ENCODE data around the gene AK9.
A peak's percentile ranks its signal among the peaks of the same experiment; 100 is the strongest.
"Not testable (repeated sequence)": the region's sequence is repeated elsewhere in the genome, so short reads cannot be mapped to it uniquely, and the experiment has no call there.

Gene AK9

DNA sequence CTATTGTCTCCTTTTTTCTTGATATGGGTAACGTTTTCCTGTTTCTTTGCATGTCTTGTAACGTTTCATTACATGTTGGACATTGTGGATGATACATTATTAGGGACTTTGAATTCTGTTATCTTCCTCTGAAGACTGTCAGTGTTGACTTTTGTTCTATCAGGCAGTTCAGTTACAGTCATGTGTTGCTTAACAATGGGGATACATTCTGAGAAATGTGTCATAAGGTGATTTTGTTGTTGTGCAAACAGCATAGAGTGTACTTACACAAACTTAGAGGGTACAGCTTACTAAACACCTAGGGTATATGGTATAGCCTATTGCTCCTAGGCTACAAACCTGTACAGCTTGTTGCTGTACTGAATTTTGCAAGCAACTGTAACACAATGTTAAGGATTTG is 64.7 kb downstream of the AK9 start:
- DNase-seq (ENCODE audit: low read depth in 2 of 2): no peak

DNA sequence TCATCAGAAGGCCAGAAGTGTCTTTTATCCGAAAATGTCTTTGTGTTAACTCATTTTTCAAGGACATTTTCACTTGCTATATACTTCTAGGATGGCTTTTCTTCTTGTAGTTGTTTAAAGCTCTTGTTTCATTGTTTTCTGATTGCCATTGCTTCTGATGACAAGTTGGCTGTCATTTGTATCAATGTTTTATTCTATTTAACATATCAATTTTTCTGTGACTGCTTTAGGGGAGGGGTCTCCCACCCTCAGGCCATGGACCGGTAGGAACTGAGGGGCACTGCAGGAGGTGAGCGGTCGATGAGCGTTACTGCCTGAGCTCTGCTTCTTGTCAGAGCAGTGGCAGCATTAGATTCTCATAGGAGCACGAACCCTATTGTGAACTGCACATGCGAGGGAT is 65.8 kb downstream of the AK9 start:
- DNase-seq (ENCODE audit: low read depth in 2 of 2): no peak

DNA sequence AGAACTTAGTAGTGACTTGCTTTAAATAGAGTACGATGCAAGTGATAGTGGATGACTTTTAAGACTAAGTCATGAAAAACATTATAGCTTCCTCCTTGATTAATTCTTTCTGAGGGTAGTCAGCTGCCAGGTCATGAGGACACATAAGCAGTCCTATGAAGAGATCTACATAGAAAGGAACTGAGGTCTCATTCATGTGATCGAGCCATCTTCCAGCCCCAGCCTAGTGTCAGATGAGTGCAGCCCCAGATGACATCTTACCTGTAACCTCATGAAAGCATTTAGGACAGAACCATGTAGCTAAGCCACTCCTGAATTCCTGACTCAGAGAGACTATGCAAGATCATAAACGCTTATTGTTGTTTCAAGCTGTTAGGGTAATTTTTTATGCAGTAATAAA is 67.7 kb downstream of the AK9 start:
- no peak for DNase-seq (ENCODE audit: low read depth in 2 of 2)

DNA sequence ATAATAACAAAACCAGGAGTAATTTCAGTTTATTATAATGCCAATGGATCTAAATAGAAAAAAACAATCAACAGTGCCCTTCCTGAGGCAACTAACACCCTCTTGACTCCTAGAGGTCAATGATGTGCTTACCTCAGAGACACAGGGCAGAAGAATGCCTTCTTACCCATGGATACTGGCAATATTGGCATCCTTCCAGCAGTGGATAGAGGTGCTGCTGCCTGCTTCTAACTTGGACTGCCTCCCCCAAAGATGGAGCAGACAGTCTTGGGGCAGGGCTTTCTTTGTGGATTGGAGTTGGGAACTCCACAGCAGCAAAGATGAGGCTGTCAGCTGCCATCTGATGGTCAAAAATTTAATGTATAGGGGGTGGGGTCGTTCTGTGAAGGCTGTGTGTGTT is 78.7 kb downstream of the AK9 start:
- no peak for DNase-seq (ENCODE audit: low read depth in 2 of 2)

DNA sequence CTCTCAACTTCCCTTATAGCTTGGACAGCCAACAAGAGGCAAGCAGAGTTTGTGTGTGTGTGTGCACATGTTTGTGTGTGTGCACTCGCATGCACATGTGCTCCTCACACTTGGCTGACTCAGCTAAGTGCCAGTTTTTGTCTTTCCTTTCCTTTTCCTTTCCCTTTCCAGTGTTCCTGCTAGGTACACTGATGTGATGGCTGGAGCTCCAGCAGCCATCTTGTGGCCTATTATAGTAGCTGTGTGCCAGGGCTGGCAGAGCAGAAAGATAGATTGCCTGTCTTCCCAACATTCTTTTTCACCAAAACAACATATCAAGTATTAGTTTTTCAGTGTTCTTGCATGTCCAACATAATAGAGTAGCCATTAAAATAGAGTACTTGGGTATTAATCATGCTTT is 79.5 kb downstream of the AK9 start:
- DNase-seq (ENCODE audit: low read depth in 2 of 2): no peak

DNA sequence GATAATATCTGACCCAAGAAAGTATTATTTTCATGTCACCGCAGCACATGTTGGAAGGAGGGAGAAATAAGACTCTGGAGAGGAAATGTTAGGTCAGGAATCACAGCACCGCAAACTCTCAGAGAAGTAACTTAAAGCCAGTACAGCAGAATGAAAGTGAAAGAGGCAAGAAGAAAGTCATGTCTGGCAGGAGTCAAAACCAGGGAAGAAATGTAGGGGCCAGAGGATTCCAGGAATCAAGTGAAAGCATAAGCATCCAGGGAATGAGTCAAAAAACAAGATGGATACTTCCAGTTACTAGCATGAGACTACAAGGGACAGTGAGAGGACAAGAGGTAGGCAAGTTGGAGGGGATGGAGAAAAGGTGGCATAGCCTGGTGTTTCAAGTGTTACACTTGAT is 80.4 kb downstream of the AK9 start:
- DNase-seq (ENCODE audit: low read depth in 2 of 2): no peak

DNA sequence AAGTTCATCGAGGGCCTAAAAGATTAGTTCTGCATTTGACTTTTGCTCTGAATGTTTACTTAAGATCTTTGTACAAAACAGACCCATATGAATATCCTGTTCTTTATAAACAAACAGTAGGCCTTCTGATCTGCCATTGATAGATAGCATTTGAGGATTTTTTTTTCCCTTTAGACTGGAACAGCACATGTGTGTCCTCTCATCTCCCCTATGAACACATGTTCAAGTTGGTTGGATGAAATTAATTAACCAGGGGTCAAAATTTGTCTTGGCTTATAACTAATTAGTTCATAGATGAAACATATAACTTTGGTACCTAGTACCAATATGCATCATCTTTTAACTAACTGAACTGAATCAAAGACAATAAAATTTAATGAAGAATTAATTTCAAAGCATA is 81.3 kb downstream of the AK9 start:
- no peak for DNase-seq (ENCODE audit: low read depth in 2 of 2)

DNA sequence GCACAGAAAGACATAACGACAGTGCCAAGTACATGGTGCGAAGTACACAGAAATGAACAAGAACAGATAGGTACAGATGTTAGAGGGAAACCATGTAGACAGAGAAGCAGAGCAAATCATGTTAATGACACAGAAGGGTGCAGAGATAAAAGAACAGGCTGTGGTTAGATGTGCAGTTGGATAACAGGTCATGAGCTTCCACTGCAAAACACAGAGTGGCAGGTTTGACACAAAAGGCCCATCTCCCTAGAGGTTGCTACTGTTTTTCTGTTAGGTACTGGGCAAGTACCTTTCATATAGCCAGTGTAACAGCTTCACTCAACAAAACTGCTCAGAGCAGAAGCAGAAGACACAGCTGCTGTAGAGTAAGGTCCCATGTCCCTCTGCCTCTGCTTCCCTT is 84.6 kb downstream of the AK9 start:
- DNase-seq (ENCODE audit: low read depth in 2 of 2): no peak

DNA sequence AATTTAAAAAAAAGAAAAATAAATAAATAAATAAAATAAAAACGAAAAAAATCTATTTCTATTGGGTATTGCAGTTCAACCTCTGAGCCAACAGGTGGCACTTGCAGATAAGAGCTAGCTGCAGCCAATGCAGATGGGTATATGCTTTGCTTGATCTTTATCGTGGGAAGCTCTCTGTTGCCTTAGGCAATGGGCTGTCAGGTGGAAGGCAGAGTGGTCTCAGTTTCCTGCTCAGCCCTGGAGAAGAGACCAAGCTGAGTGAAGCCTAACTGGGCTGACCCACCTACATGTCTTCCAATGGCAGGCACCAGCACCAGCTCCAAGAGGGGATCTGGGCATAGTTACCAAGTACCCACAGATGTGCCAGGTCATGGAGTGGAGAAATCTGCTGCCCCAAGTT is 95.0 kb downstream of the AK9 start:
- no peak for DNase-seq (ENCODE audit: low read depth in 2 of 2)

DNA sequence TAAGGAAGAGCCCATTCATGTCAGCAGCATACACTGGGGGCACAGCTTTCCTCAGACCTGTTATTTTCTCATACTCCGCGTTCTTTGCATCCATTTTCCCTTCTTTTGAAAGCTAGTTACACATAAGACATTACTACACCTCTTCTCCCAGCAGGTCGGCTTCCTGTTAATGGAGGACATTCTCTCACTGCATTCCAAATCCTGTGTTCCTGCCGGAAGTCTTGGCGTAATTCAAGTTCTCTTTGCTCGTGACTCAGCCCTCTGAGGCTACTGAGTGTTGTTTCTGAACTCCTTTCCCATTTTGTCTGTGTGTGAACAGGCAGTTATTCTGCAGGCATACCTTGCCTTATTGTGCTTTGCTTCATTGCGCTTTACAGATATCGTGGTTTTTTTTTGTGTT is 110.5 kb downstream of the AK9 start:
- no peak for DNase-seq (ENCODE audit: low read depth in 2 of 2)

DNA sequence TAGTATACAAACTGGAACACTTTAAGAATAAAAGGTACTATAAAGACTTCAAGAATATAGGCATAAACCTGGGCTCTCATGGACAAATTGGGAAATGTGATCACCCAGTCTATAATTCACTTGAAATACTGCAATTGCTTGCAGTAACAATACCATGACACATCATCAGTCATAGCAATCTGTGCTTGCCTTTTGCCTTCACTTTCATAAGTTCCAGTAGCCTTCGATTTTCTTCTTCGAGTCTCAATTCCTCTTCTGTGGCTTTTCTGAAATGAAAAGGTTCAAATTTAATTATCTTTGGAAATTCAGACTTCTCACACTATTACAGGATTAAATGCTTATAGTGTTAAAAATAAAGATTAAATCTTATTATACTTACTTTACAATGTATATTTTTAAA is 111.6 kb downstream of the AK9 start:
- DNase-seq (ENCODE audit: low read depth in 2 of 2): no peak

DNA sequence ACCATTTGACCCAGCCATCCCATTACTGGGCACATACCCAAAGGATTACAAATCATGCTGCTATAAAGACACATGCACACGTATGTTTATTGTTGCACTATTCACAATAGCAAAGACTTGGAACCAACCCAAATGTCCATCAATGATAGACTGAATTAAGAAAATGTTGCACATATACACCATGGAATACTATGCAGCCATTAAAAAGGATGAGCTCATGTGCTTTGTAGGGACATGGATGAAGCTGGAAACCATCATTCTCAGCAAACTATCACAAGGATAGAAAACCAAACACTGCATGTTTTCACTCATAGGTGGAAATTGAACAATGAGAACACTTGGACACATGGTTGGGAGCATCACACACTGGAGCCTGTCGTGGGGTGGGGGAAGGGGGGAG is 121.1 kb downstream of the AK9 start:
- DNase-seq (ENCODE audit: low read depth in 2 of 2): not testable (repeated sequence)

DNA sequence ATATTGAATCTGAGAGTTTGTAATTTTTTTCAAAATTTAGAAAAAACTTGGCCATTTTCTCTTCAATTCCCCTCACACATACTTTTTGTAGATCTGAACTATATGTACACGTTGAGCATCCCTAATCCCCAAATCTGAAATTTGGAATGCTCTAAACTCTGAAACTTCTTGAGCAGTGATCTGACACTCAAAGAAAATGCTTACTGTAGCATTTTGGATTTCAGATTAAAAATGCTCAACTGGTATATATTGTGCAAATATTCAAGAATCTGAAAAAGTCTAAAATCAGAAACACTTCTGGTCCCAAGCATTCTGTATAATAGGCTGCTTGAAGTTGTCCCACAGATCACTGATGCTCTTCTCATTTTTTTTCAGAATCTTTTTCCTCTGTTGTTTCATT is 129.2 kb downstream of the AK9 start:
- no peak for DNase-seq (ENCODE audit: low read depth in 2 of 2)

DNA sequence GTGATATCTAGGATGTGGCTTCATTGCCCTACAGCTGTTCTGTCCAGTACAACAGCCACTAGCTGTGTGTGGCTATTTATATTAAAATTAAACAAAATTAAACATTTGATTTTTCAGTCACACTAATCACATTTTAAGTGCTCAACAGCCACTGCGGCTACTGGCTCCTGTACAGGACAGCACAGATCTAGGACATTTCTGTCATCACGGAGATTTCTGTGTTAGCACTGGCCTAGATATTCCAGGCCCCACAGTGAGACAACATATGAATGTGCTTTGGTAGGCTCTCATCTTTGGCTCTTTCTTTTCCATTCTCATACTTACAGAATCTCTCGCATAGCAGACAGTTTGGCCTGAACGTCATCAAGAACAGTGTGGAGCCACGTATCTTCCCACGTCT is 159.6 kb downstream of the AK9 start:
- no peak for DNase-seq (ENCODE audit: low read depth in 2 of 2)

DNA sequence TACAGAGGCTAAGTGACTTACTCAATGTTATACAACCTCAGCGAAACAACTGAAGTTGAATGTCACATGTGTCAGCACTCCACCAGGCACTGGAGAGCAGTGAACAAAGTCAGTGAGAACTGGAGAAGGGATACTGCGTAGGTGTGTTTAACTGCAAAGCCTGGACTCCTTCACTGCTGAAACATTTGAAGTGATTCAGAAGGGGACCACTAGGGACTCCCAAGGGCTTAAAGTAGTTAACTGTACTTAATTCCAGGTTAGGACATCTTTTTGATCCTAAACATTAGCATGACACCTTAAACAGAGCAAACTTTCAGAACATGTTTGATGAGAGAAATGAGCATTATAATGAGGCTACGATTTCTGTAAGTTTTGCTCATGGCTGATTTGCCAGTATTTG is 163.0 kb downstream of the AK9 start:
- DNase-seq (ENCODE audit: low read depth in 2 of 2): no peak

DNA sequence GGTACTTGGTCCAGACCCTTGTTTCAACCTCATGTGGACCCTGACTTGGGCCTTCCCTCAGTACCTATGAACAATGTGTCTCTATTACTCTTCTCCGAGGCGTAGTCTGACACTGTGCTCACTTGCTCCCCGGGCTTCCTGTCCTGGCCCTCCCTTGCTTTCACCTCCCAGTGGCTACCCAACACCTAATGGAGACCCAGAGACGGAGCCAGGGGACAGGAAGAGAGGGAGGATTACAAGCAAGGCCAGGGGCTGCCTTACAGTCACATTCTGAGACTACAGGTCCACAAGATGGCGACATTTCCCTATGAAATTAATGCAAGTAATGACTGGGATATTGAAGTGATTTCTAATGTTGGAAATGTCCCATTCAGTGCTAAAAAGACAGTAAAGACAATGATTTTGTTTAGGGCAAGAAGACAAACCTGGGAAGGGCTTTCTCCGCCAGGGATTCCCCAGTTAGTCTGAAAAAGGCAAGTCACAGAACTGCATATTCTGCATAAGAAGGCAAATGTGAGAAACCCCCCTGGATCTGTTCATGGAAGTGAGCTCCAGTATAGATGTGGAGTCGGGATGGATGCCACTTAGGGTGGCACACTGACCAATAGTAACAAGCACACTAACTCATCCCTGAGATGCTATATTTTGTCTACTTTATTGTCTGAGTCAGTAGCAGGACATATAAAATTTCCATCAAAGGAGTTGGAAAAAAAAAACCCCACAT is 163.9 kb downstream of the AK9 start:
- DNase-seq (ENCODE audit: low read depth in 2 of 2): peak; percentile 1 to 24

DNA sequence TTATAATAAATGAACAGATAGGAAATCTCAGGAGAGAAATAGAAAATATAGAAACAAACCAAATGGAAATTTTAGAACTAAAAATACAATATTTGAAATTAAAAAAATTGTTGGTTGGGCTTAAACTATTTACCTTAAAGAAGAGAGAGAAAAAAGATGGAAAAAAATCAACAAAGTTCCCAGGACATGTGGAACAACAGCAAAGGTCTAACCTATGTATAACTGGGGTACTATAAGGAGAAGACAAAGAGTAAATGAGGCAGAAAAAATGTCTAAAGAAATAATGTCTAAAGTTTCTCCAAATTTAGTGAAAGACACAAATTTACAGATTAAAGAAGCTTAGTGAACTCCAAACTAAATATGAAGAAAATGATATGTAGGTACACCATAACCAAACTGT is 166.9 kb downstream of the AK9 start:
- no peak for DNase-seq (ENCODE audit: low read depth in 2 of 2)

DNA sequence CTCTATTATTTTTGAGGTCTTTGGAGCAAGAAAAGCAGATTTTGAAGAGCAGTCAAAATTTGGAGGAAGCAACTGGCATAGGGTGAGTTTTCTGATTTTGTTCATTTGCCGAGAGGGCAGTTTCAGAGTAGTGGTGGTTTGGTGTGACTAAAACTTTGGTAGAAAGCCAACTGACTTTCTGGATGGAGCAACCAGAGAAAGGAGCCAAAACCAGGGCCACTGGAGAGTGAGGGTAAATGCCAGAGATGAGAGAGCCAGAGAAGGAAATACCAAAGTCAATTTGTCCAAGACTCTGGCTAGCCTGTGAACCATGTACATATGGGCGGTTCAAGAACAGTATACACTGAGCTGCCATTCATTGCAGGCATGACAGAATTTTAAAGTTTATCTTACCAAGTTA is 167.5 kb downstream of the AK9 start:
- DNase-seq (ENCODE audit: low read depth in 2 of 2): no peak

DNA sequence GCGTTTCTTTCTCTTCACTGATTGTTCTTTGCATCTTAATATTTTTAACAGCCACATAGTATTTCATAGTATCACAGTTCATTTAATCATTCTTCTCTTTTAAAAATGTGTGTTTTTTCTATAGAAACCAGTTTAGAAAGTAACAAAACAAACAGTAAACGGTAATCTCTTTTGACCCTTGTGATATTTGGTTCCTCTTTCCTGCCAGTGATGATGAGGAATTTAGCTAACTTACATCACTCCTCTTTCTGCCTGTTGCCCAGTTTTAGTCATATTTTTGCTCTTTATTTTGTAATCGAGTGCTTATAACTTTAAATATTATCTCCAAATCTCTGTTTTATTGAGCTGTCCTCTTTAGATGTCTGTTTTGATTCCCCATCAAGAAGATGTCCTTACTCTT is 169.9 kb downstream of the AK9 start:
- no peak for DNase-seq (ENCODE audit: low read depth in 2 of 2)

DNA sequence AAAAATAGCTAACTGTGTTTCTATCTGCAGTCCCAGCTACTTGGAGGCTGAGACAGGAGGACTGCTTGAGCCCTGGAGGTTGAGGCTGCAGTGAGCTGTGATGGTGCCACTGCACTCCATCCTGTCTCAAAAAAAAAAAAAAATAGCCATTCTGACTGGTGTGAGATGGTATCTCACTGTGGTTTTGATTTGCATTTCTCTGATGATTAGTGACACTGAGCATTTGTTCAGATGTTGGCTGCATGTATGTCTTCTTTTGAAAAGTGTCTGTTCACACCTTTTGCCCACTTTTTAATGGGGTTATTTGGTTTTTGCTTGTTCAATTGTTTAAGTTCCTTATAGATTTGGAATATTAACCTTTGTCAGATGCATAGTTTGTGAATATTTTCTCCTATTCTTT is 171.4 kb downstream of the AK9 start:
- DNase-seq (ENCODE audit: low read depth in 2 of 2): not testable (repeated sequence)

DNA sequence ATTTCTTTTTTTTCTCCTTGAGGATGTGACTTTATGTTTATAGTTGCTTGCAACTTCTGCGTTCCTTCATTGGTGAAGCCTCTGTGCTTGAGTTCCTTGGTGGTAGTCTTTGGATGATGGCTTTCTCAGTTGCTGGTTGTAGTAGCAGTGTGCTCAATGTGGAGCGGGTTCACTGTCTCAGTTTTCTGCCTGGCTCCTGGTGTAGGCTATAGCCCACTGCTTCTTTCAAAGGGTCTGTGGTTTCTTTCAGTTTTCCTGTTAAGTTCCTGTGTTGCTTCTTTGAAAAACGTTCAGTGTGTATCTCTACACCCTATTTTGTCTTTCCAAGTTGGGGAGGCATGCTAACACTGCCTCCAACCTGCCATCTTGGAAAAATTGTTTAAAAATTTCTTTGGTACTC is 174.1 kb downstream of the AK9 start:
- DNase-seq (ENCODE audit: low read depth in 2 of 2): no peak

DNA sequence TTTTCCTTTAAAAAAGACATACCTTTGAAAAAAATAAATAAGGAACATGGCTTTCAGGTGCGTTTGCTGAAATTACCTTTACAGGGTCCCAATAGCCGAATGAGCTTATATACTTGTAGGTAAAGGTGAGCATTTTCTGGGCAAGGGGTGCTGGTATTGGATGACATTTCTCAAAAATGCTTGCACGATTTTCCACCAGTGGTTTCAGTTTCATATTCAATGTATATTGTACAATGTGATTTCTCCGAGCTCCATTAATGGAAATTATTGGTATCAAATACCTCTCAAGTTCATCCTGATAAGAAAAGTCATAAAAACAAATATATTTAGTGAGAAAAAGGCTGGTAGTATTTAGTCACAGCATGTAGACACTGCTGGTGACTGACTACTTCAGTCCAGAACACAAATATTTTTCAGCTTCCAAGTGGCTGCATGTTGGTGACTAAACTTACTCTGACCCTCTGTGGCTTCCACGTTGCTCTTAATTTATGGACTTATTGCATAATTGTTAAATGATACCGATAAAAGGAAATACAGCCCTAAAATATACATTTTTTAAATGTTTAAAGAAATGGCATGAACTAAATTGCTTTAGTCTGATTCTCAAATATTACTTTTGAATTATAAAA is 175.1 kb downstream of the AK9 start:
- DNase-seq (ENCODE audit: low read depth in 2 of 2): no peak

DNA sequence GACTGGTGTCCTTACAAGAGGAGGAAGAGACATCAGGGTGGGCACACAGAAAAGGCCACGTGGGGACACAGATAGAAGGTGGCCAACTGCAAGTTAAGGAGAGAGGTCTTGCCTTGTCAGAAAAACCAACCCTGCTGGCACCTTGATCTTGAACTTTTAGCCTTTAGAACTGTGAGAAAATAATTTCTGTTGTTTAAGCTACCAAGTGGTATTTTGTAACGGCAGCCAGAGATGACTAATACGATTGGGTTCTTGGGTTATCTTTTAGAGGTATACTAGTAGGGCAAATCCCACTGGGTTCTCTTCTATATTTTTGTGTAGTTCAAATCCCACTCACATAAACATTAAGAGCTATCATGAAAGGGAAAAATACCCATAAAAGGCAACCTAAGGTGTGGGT is 176.1 kb downstream of the AK9 start:
- DNase-seq (ENCODE audit: low read depth in 2 of 2): no peak

DNA sequence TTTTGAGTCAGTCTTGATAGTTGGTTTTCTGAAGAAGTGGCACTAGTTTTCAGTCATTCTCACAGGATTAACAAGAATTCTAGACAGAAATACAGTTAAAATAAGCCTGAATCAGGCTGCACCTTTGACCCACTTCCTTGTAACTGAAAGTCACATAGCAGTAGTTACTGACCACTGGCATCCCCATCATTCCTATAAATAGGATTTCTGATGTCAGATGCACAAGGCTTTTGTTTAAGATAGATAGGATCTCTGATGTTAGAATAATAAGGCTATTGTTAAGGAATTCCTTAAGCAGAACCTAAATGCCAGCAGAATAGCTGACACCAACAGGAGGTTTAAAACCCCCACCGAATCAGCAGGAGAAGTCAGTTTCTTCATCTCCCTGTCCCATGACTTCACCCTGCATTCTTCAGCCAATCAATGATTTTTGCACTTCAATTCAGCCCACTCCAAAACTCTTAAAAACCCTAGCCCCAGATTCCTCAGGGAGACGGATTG is 177.4 kb downstream of the AK9 start:
- DNase-seq (ENCODE audit: low read depth in 2 of 2): no peak

Data from stimulated activated CD8-positive, alpha-beta memory T cell treated with anti-CD3 and anti-CD28 coated beads, Interleukin-15, amount 100 ng/mL, for 4 hours (primary cell).